Measurements from ENCODE around the gene SCGB1A1. TPM values are rescaled to one million over a fixed set of nuclear protein-coding genes. Genes with fewer than 3 reads are reported as not detected.
"Not testable (repeated sequence)": the region's sequence is repeated elsewhere in the genome, so short reads cannot be mapped to it uniquely, and the experiment has no call there.

SCGB1A1 gene
- total and polyA plus RNA-seq, 4 donors = not detected

GRCh38 chr11:62449912-62450311 is 31.1 kb downstream of the SCGB1A1 start:
- H3K9ac ChIP-seq (ENCODE audit: low read depth in 1 of 2, low read length in 2 of 2) = not testable (repeated sequence)

DNA sequence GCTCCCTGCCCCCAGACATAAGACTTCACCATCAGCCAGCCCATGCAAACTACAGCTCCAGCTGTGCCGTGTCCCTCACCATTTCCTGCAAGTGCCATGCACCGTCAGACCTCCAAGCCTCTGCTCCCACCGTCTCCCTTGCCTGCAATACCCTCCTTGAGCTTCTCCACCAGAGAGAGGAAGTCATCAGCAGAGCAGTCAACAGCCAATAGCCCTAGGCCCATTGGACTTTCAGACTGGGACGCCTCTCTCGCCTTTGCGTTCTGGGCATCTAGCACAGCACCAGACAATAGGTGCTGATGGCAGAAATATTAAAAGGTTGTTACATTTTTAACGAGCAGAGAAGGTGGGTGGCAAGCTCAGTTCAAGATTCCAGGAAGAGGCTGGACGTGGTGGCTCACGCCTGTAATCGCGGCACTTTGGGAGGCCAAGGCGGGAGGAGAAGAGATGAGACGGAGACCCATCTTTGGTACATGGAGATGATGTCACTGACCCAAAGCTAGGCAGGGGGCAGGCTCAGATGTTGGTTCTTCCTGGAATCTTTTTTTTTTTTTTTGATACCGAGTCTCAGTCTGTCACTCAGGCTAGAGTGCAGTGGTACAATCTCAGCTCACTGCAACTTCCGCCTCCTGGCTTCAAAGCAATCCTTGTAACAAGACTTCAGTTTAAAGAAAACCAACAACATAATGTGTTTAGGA is 31.9 kb downstream of the SCGB1A1 start:
- Histone ChIP-seq H3K9me3 (ENCODE audit: control insufficient read depth in 4 of 4, low read length in 3 of 4) (no peaks in the 10 kb centered on the region), H3K9ac (ENCODE audit: low read depth in 1 of 2, low read length in 2 of 2) (no peak overlapping the region), H3K27me3 (ENCODE audit: control insufficient read depth in 4 of 4, insufficient read depth in 4 of 4, low read length in 3 of 4) (no peaks in the 10 kb centered on the region), H3K36me3 (ENCODE audit: control insufficient read depth in 4 of 4, insufficient read depth in 3 of 4, low read depth in 1 of 4, low read length in 3 of 4) (no peaks in the 10 kb centered on the region), H3K27ac (ENCODE audit: low read depth in 1 of 2, low read length in 2 of 2) (no peak overlapping the region), H3K4me3 (ENCODE audit: low read depth in 1 of 3, low read length in 3 of 3) (no peak overlapping the region), H3K4me1 (ENCODE audit: control insufficient read depth in 4 of 4, insufficient read depth in 4 of 4, low read length in 3 of 4) (peaks cover 3 to 9% (median 7%) of the 10 kb centered on the region in 4 donors)
- TF ChIP-seq, protein P1, sequence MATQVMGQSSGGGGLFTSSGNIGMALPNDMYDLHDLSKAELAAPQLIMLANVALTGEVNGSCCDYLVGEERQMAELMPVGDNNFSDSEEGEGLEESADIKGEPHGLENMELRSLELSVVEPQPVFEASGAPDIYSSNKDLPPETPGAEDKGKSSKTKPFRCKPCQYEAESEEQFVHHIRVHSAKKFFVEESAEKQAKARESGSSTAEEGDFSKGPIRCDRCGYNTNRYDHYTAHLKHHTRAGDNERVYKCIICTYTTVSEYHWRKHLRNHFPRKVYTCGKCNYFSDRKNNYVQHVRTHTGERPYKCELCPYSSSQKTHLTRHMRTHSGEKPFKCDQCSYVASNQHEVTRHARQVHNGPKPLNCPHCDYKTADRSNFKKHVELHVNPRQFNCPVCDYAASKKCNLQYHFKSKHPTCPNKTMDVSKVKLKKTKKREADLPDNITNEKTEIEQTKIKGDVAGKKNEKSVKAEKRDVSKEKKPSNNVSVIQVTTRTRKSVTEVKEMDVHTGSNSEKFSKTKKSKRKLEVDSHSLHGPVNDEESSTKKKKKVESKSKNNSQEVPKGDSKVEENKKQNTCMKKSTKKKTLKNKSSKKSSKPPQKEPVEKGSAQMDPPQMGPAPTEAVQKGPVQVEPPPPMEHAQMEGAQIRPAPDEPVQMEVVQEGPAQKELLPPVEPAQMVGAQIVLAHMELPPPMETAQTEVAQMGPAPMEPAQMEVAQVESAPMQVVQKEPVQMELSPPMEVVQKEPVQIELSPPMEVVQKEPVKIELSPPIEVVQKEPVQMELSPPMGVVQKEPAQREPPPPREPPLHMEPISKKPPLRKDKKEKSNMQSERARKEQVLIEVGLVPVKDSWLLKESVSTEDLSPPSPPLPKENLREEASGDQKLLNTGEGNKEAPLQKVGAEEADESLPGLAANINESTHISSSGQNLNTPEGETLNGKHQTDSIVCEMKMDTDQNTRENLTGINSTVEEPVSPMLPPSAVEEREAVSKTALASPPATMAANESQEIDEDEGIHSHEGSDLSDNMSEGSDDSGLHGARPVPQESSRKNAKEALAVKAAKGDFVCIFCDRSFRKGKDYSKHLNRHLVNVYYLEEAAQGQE (IDR thresholded peaks at IDR 0.05) = no peak
- no peak for TF ChIP-seq FOXA2 (IDR thresholded peaks at IDR 0.05)
- TF ChIP-seq EGR1 (IDR thresholded peaks at IDR 0.05; ENCODE audit: low read depth in 2 of 2) = no peak
- TF ChIP-seq, protein P2, sequence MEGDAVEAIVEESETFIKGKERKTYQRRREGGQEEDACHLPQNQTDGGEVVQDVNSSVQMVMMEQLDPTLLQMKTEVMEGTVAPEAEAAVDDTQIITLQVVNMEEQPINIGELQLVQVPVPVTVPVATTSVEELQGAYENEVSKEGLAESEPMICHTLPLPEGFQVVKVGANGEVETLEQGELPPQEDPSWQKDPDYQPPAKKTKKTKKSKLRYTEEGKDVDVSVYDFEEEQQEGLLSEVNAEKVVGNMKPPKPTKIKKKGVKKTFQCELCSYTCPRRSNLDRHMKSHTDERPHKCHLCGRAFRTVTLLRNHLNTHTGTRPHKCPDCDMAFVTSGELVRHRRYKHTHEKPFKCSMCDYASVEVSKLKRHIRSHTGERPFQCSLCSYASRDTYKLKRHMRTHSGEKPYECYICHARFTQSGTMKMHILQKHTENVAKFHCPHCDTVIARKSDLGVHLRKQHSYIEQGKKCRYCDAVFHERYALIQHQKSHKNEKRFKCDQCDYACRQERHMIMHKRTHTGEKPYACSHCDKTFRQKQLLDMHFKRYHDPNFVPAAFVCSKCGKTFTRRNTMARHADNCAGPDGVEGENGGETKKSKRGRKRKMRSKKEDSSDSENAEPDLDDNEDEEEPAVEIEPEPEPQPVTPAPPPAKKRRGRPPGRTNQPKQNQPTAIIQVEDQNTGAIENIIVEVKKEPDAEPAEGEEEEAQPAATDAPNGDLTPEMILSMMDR (IDR thresholded peaks at IDR 0.05; ENCODE audit: low read depth, low read length, missing input control) = no peak
- no peak for TF ChIP-seq YY1 (IDR thresholded peaks at IDR 0.05)
- TF ChIP-seq, protein P3, sequence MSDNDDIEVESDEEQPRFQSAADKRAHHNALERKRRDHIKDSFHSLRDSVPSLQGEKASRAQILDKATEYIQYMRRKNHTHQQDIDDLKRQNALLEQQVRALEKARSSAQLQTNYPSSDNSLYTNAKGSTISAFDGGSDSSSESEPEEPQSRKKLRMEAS (IDR thresholded peaks at IDR 0.05) = no peak
- TF ChIP-seq SP1 (IDR thresholded peaks at IDR 0.05) = no peak
- TF ChIP-seq JUND (IDR thresholded peaks at IDR 0.05) = no peak
- DNase-seq (ENCODE audit: low spot score) = no peak
- 93% methylated on average over 15 of the region's 15 CpGs for WGBS

More at GRCh38 chr11:62449912-62450311, 31.1 kb downstream of the SCGB1A1 start:
- not testable (repeated sequence) for H3K36me3 ChIP-seq (ENCODE audit: control insufficient read depth in 4 of 4, insufficient read depth in 3 of 4, low read depth in 1 of 4, low read length in 3 of 4); H3K9me3 ChIP-seq (ENCODE audit: control insufficient read depth in 4 of 4, low read length in 3 of 4); H3K27me3 ChIP-seq (ENCODE audit: control insufficient read depth in 4 of 4, insufficient read depth in 4 of 4, low read length in 3 of 4); H3K4me3 ChIP-seq (ENCODE audit: low read depth in 1 of 3, low read length in 3 of 3); DNase-seq (ENCODE audit: low spot score); H3K27ac ChIP-seq (ENCODE audit: low read depth in 1 of 2, low read length in 2 of 2)
- peaks cover 6 to 17% (median 11%) of the 10 kb centered on the region in 4 donors for H3K4me1 ChIP-seq (ENCODE audit: control insufficient read depth in 4 of 4, insufficient read depth in 4 of 4, low read length in 3 of 4)
- WGBS = 79% methylated on average over 7 of the region's 7 CpGs

- peaks cover 3 to 9% (median 6%) of the 10 kb centered on the region in 4 donors for H3K4me1 ChIP-seq (ENCODE audit: control insufficient read depth in 4 of 4, insufficient read depth in 4 of 4, low read length in 3 of 4)
- H3K4me3 ChIP-seq (ENCODE audit: low read depth in 1 of 3, low read length in 3 of 3) = no peak overlapping the region
- WGBS = 67% methylated on average over 8 of the region's 8 CpGs
- no peak overlapping the region for H3K27ac ChIP-seq (ENCODE audit: low read depth in 1 of 2, low read length in 2 of 2)
- H3K9ac ChIP-seq (ENCODE audit: low read depth in 1 of 2, low read length in 2 of 2) = no peak overlapping the region
- no peaks in the 10 kb centered on the region for H3K36me3 ChIP-seq (ENCODE audit: control insufficient read depth in 4 of 4, insufficient read depth in 3 of 4, low read depth in 1 of 4, low read length in 3 of 4)
- no peak for DNase-seq (ENCODE audit: low spot score)
- no peaks in the 10 kb centered on the region for H3K9me3 ChIP-seq (ENCODE audit: control insufficient read depth in 4 of 4, low read length in 3 of 4)
- H3K27me3 ChIP-seq (ENCODE audit: control insufficient read depth in 4 of 4, insufficient read depth in 4 of 4, low read length in 3 of 4) = no peaks in the 10 kb centered on the region
- TF ChIP-seq RAD21 (IDR thresholded peaks at IDR 0.05) (no peak), EGR1 (IDR thresholded peaks at IDR 0.05; ENCODE audit: low read depth in 2 of 2) (no peak), FOXA2 (IDR thresholded peaks at IDR 0.05) (no peak), JUND (IDR thresholded peaks at IDR 0.05) (no peak), HNF4A (conservative IDR thresholded peaks at IDR 0.05) (peak in 1 of 2 donors; percentile 42), GABPA (IDR thresholded peaks at IDR 0.05 in 1 of 2, conservative IDR thresholded peaks at IDR 0.05 in 1 of 2) (no peak), NR2F2 (IDR thresholded peaks at IDR 0.05) (no peak), SP1 (IDR thresholded peaks at IDR 0.05) (no peak), FOXA1 (IDR thresholded peaks at IDR 0.05) (no peak), YY1 (IDR thresholded peaks at IDR 0.05) (peak; percentile 23), RXRA (IDR thresholded peaks at IDR 0.05) (peak in 1 of 2 donors; percentile 58), HNF4G (IDR thresholded peaks at IDR 0.05) (no peak)
- TF ChIP-seq, protein P4, sequence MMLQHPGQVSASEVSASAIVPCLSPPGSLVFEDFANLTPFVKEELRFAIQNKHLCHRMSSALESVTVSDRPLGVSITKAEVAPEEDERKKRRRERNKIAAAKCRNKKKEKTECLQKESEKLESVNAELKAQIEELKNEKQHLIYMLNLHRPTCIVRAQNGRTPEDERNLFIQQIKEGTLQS (IDR thresholded peaks at IDR 0.05) = no peak
- TF ChIP-seq, protein P1 (IDR thresholded peaks at IDR 0.05) = no peak
- TF ChIP-seq, protein P3 (IDR thresholded peaks at IDR 0.05) = no peak
Measured at GRCh38 chr11:62451241-62451621, 32.4 kb downstream of the SCGB1A1 start.

All from liver (tissue), 9 donors.